Testis (tissue), 3 donors: Measurements from ENCODE around the gene TGFB1. TPM values are rescaled to one million over a fixed set of nuclear protein-coding genes. Genes with fewer than 3 reads are reported as not detected.

ENCODE experiments used
- DNase-seq: peaks from one replicate; pipeline ENCODE4 v3.0.0-alpha.2; 2019
- H3K27ac ChIP-seq, 2 donors: fragments of 200-600 bp; sonication (generic); one replicate each; pipeline ENCODE4 v1.5.1; 2019
- H3K27me3 ChIP-seq: fragments of 200-600 bp; sonication (generic); one replicate; pipeline ENCODE4 v1.5.1; 2019
- H3K36me3 ChIP-seq: fragments of 200-600 bp; sonication (generic); one replicate; pipeline ENCODE4 v1.5.1; 2017; ENCODE audit warnings: low read depth; ENCODE audit errors: missing control alignments
- H3K4me1 ChIP-seq: fragments of 200-600 bp; sonication (generic); one replicate; pipeline ENCODE4 v1.5.1; 2019
- H3K4me3 ChIP-seq, 2 donors: fragments of 200-600 bp; sonication (generic); one replicate each; pipeline ENCODE4 v1.5.1; 2017 to 2019
- H3K9me3 ChIP-seq: fragments of 200-600 bp; sonication (generic); one replicate; pipeline ENCODE4 v1.5.1; 2017
- CTCF ChIP-seq, 3 experiments: fragments of 450-650 bp in 2 of 3; fragments of 200-600 bp in 1 of 3; sonication (generic) in 1 of 3; IDR thresholded peaks; one replicate each; pipeline ENCODE4 v1.5.1; 2016 to 2019; ENCODE audit warnings: antibody characterized with exemption in 3 of 3, mild to moderate bottlenecking in 2 of 3, moderate library complexity in 1 of 3
- POLR2A ChIP-seq: fragments of 450-650 bp; IDR thresholded peaks from one replicate; pipeline ENCODE4 v1.6.1; 2017; ENCODE audit warnings: antibody characterized with exemption, mild to moderate bottlenecking, moderate library complexity
- WGBS, 2 donors: methylation state at CpG; one replicate each; pipeline ENCODE4 v1.1.5; 2018; 5-methylcytosine and 5-hydroxymethylcytosine counted together
- intact Hi-C: fragments of 100-400 bp; cut with DNase I; formaldehyde crosslinking; loops from one replicate; pipeline ENCODE4 v1.15.1; 2023; ENCODE audit warnings: low total_unique reads
- polyA plus RNA-seq: library from polyadenylated mRNA; stranded (reverse); fragments of 350-450 nt; fragmentation: Illumina TruSeq; extraction: RNeasy Lipid Tissue Mini Kit (QIAGEN cat#74804); gene quantifications from one replicate; pipeline ENCODE4 v1.2.3, GENCODE V29; 2014; ENCODE audit warnings: low read depth, low replicate concordance; ENCODE audit not compliant: insufficient read depth
- total RNA-seq, 2 donors: library from RNA; depleted of rRNA; stranded (reverse); fragments of >200 nt; gene quantifications; one replicate each; pipeline ENCODE4 v1.2.3, GENCODE V29; 2016

TGFB1 gene
- total and polyA plus RNA-seq, 3 donors from 2014 or later = 12.7 to 19.8 (median 17.0) TPM

GRCh38 chr19:41362143-41362847 lies 8.6 kb upstream of the TGFB1 start:
- H3K36me3 ChIP-seq = no peaks in the 10 kb centered on the region
- H3K4me1 ChIP-seq = peaks cover 9% of the 10 kb centered on the region
- intact Hi-C loops = no loop called here
- no peak overlapping the region for H3K4me3 ChIP-seq
- 78 to 90% methylated on average over 10 of the region's 10 CpGs for WGBS, 2 donors
- no peak overlapping the region for H3K27ac ChIP-seq
- DNase-seq = no peak
- H3K27me3 ChIP-seq = no peaks in the 10 kb centered on the region
- TF ChIP-seq POLR2A (no peak), CTCF (IDR thresholded peaks at IDR 0.05) (no peak)
- H3K9me3 ChIP-seq = no peaks in the 10 kb centered on the region

- Histone ChIP-seq H3K4me3 (no peak overlapping the region), H3K27me3 (no peaks in the 10 kb centered on the region), H3K36me3 (no peaks in the 10 kb centered on the region), H3K27ac (no peak overlapping the region), H3K4me1 (peaks cover 4% of the 10 kb centered on the region), H3K9me3 (no peaks in the 10 kb centered on the region)
- TF ChIP-seq CTCF (IDR thresholded peaks at IDR 0.05) (no peak), POLR2A (no peak)
- DNase-seq = no peak
- 92 to 94% methylated on average over 1 of the region's 1 CpG for WGBS, 2 donors
- intact Hi-C loops = no loop called here
Observed at GRCh38 chr19:41359741-41360140, 6.0 kb upstream of the TGFB1 start.

GRCh38 chr19:41357746-41358145 lies 4.0 kb upstream of the TGFB1 start:
- Histone ChIP-seq H3K4me1 (no peaks in the 10 kb centered on the region), H3K4me3 (no peak overlapping the region), H3K9me3 (no peaks in the 10 kb centered on the region), H3K27me3 (no peaks in the 10 kb centered on the region), H3K27ac (no peak overlapping the region), H3K36me3 (no peaks in the 10 kb centered on the region)
- 92 to 93% methylated on average over 13 of the region's 13 CpGs for WGBS, 2 donors
- intact Hi-C loops = no loop called here
- no peak for DNase-seq
- TF ChIP-seq POLR2A = no peak
- no peak for TF ChIP-seq CTCF (IDR thresholded peaks at IDR 0.05)

GRCh38 chr19:41356984-41357739 lies 3.4 kb upstream of the TGFB1 start:
- H3K9me3 ChIP-seq = no peaks in the 10 kb centered on the region
- no peaks in the 10 kb centered on the region for H3K27me3 ChIP-seq
- intact Hi-C loops = no loop called here
- DNase-seq = no peak
- no peak overlapping the region for H3K27ac ChIP-seq
- H3K4me3 ChIP-seq = no peak overlapping the region
- peaks cover 1% of the 10 kb centered on the region for H3K4me1 ChIP-seq
- TF ChIP-seq POLR2A = no peak
- TF ChIP-seq CTCF (IDR thresholded peaks at IDR 0.05) = no peak
- no peaks in the 10 kb centered on the region for H3K36me3 ChIP-seq
- WGBS, 2 donors = 78 to 87% methylated on average over 10 to 11 of the region's 11 CpGs
